Type B pancreatic cell (in vitro differentiated cells): ENCODE results near the gene TSC1. TPM values are rescaled to one million over a fixed set of nuclear protein-coding genes. Genes with fewer than 3 reads are reported as not detected.
A peak's percentile ranks its signal among the peaks of the same experiment; 100 is the strongest.

Experiments used
- DNase-seq: peaks from one replicate; pipeline ENCODE4 v3.0.0; 2021; ENCODE audit warnings: mixed read lengths; ENCODE audit not compliant: unreplicated experiment; ENCODE audit errors: extremely low spot score
- H3K27ac Mint-ChIP-seq: 2 replicates; pipeline ENCODE4 v1.8.0; 2021; ENCODE audit warnings: mild to moderate bottlenecking, mixed read lengths
- H3K27me3 Mint-ChIP-seq: 2 replicates; pipeline ENCODE4 v1.8.0; 2021; ENCODE audit warnings: mixed read lengths
- H3K36me3 Mint-ChIP-seq: 2 replicates; pipeline ENCODE4 v1.8.0; 2021; ENCODE audit warnings: mixed read lengths
- H3K4me1 Mint-ChIP-seq: one replicate; pipeline ENCODE4 v1.8.0; 2021; ENCODE audit warnings: mixed read lengths; ENCODE audit not compliant: unreplicated experiment
- H3K4me3 Mint-ChIP-seq: 2 replicates; pipeline ENCODE4 v1.8.0; 2021; ENCODE audit warnings: mild to moderate bottlenecking, mixed read lengths
- H3K9me3 Mint-ChIP-seq: 2 replicates; pipeline ENCODE4 v1.8.0; 2021; ENCODE audit warnings: mixed read lengths
- total RNA-seq: library from RNA; stranded (reverse); gene quantifications from 2 replicates; pipeline ENCODE4 v1.2.1, GENCODE V29; 2021; ENCODE audit warnings: low replicate concordance
- TF ChIP-seq, protein P1 (sequence below): fragments of 200-600 bp; sonication (generic); conservative IDR thresholded peaks from 2 replicates; pipeline ENCODE4 v1.5.0; 2021; ENCODE audit warnings: antibody characterized with exemption, mild to moderate bottlenecking

The TSC1 gene
- total RNA-seq, 1 donor from 2014 or later, result 58.9 TPM

DNA sequence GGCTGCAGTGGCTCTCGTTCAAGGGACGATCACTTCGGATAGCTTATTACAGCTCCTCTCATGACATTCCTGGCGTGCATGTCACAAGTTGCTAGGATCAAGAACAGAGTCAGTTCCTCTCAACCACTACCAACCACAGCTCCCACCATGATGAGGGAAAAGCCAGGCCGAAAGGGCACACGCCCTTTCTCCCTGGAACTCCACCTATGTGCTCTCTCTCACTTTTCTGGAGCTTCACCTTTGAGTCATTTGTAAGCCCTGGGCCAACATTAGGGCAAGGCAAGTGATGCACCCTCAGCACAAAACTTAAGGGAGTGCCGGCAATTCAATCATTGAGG is 64.1 kb downstream of the TSC1 start:
- DNase-seq, result no peak
- Mint-ChIP-seq H3K4me3 (peak overlapping the region; percentile 85), H3K4me1 (peaks cover 10% of the 10 kb centered on the region), H3K36me3 (no peaks in the 10 kb centered on the region), H3K9me3 (no peaks in the 10 kb centered on the region), H3K27ac (peak overlapping the region; percentile 77), H3K27me3 (no peaks in the 10 kb centered on the region)
- TF ChIP-seq, protein P1, sequence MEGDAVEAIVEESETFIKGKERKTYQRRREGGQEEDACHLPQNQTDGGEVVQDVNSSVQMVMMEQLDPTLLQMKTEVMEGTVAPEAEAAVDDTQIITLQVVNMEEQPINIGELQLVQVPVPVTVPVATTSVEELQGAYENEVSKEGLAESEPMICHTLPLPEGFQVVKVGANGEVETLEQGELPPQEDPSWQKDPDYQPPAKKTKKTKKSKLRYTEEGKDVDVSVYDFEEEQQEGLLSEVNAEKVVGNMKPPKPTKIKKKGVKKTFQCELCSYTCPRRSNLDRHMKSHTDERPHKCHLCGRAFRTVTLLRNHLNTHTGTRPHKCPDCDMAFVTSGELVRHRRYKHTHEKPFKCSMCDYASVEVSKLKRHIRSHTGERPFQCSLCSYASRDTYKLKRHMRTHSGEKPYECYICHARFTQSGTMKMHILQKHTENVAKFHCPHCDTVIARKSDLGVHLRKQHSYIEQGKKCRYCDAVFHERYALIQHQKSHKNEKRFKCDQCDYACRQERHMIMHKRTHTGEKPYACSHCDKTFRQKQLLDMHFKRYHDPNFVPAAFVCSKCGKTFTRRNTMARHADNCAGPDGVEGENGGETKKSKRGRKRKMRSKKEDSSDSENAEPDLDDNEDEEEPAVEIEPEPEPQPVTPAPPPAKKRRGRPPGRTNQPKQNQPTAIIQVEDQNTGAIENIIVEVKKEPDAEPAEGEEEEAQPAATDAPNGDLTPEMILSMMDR, result no peak

DNA sequence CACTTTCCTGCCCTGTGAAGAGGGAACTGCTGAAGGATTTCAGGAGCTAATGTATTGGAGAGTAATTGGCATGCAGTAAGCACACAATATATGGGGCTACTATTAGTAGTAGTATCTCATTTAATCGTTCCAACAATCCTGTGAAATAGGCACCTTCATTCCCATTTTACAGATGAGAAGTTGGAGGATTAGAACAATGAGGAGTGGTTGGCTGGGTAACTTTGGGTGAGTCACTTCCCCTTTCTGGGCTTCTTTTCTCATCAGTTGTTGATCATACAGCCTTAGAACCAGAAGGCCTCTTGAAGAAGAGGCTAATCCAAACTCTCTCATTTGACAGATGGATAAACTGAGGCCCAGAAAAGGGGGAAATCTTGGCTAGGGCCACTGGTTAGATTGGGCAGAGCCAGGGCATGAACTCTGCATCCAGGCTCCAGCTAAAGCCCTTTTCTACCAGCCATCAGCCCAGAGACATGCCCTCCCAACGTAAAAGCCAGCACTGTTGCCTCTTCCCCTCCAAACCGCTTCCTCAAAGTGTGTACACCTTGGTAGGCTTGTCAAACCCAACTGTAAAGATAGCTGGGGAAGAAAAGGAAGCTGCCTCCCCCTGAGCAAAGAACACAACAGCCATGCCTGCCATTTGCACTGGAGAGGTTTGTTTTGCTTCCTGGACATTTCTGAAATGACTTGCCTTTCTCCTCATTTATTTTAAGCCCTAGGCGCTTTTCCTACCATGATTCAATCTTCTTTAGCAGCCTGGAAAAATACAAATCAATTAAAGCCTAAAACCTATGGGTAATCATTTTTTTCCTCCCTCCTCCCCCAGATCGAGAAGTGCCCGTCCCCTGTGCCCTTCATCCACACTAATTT is 64.7 kb downstream of the TSC1 start:
- peaks cover 10% of the 10 kb centered on the region for H3K4me1 Mint-ChIP-seq
- H3K9me3 Mint-ChIP-seq, result no peaks in the 10 kb centered on the region
- H3K27me3 Mint-ChIP-seq, result no peaks in the 10 kb centered on the region
- H3K27ac Mint-ChIP-seq, result peak overlapping the region; percentile 77
- no peak for DNase-seq
- no peaks in the 10 kb centered on the region for H3K36me3 Mint-ChIP-seq
- H3K4me3 Mint-ChIP-seq, result peak overlapping the region; percentile 85
- TF ChIP-seq, protein P1, result no peak

- Mint-ChIP-seq H3K9me3 (no peaks in the 10 kb centered on the region), H3K4me1 (peaks cover 10% of the 10 kb centered on the region), H3K36me3 (no peaks in the 10 kb centered on the region), H3K27me3 (no peaks in the 10 kb centered on the region), H3K4me3 (peak within 1 kb of the TSS; percentile 85), H3K27ac (peak within 1 kb of the TSS; percentile 77)
- TF ChIP-seq, protein P1, result no peak
- DNase-seq, result no peak
These were observed 65.5 kb downstream of the TSC1 start, which contains the start of gene SPACA9 for GRCh38 chr9:132878695-132879456. TSS of gene SPACA9 (plus strand) at chr9:132878898. CDS start at chr9:132883948, 5,050 bp downstream.

GRCh38 chr9:132877824-132878694 is 66.4 kb downstream of the TSC1 start, which contains the start of gene AK8:
TSS of gene AK8 (minus strand) at chr9:132878284. CDS start at chr9:132878255, 29 bp downstream.
- peak; percentile 88 for DNase-seq
- Mint-ChIP-seq H3K27me3 (no peaks in the 10 kb centered on the region), H3K27ac (peak within 1 kb of the TSS; percentile 77), H3K4me3 (peak within 1 kb of the TSS; percentile 85), H3K9me3 (no peaks in the 10 kb centered on the region), H3K4me1 (peaks cover 10% of the 10 kb centered on the region), H3K36me3 (no peaks in the 10 kb centered on the region)
- TF ChIP-seq, protein P1, result no peak

GRCh38 chr9:132877458-132877823 is 67.0 kb downstream of the TSC1 start:
- no peak overlapping the region for H3K27ac Mint-ChIP-seq

More at GRCh38 chr9:132877458-132877823, 67.0 kb downstream of the TSC1 start:
- no peak for DNase-seq
- Mint-ChIP-seq H3K9me3 (no peaks in the 10 kb centered on the region), H3K4me1 (peaks cover 10% of the 10 kb centered on the region), H3K36me3 (no peaks in the 10 kb centered on the region), H3K27me3 (no peaks in the 10 kb centered on the region), H3K4me3 (peak overlapping the region; percentile 84)
- TF ChIP-seq, protein P1, result no peak
